Kidney (tissue), 14 donors: Measurements from ENCODE around the gene CAP1. TPM values are rescaled to one million over a fixed set of nuclear protein-coding genes. Genes with fewer than 3 reads are reported as not detected.
"Not testable (repeated sequence)": the region's sequence is repeated elsewhere in the genome, so short reads cannot be mapped to it uniquely, and the experiment has no call there.

Source experiments
- DNase-seq, 5 donors: peaks; one replicate each; pipeline ENCODE4 v3.0.0-alpha.2; 2013 to 2020
- FAIRE-seq: peaks from 2 replicates; lab custom pipeline; 2012; peaks lifted over from hg19 to GRCh38; lab: Jason Lieb, UNC
- H3K27ac ChIP-seq, 2 donors: one replicate each; pipeline ENCODE4 v1.7.0; 2013; ENCODE audit warnings: low read depth in 2 of 2, low read length in 2 of 2, inconsistent platforms in 1 of 2
- H3K27me3 ChIP-seq: one replicate; pipeline ENCODE4 v1.7.1; 2013; ENCODE audit warnings: low read length, inconsistent platforms; ENCODE audit not compliant: control insufficient read depth, insufficient read depth
- H3K36me3 ChIP-seq, 3 donors: one replicate each; pipeline versions ENCODE4 v1.7.0 to v1.7.1; 2013; ENCODE audit warnings: low read length in 3 of 3, control low read depth in 1 of 3, inconsistent platforms in 1 of 3; ENCODE audit not compliant: insufficient read depth in 3 of 3, control insufficient read depth in 2 of 3
- H3K4me1 ChIP-seq, 3 donors: one replicate each; pipeline versions ENCODE4 v1.7.0 to v1.7.1; 2013; ENCODE audit warnings: low read length in 3 of 3, inconsistent platforms in 1 of 3, low read depth in 1 of 3; ENCODE audit not compliant: control insufficient read depth in 2 of 3, insufficient read depth in 2 of 3
- H3K4me3 ChIP-seq, 3 donors: one replicate each; pipeline versions ENCODE4 v1.7.0 to v1.8.1; 2013; ENCODE audit warnings: low read length in 3 of 3, control low read depth in 1 of 3, inconsistent platforms in 1 of 3
- H3K9ac ChIP-seq, 3 donors: one replicate each; pipeline versions ENCODE4 v1.7.0 to v1.7.1; 2013; ENCODE audit warnings: low read length in 3 of 3, control low read depth in 1 of 3, inconsistent platforms in 1 of 3
- H3K9me3 ChIP-seq, 3 donors: one replicate each; pipeline versions ENCODE4 v1.7.0 to v1.7.1; 2013; ENCODE audit warnings: low read length in 3 of 3, control low read depth in 1 of 3, inconsistent platforms in 1 of 3; ENCODE audit not compliant: control insufficient read depth in 2 of 3, insufficient read depth in 1 of 3
- CTCF ChIP-seq: IDR thresholded peaks from 3 replicates; pipeline ENCODE4 v1.5.1; 2012; ENCODE audit warnings: mild to moderate bottlenecking, moderate library complexity, borderline replicate concordance; ENCODE audit not compliant: insufficient read depth; ENCODE audit errors: extremely low read depth
- intact Hi-C: fragments of 100-400 bp; cut with DNase I; formaldehyde crosslinking; loops from one replicate; pipeline ENCODE4 v1.11.1; 2022
- polyA plus RNA-seq: library from polyadenylated mRNA; stranded (reverse); fragments of 350-450 nt; fragmentation: Illumina TruSeq; extraction: RNeasy Lipid Tissue Mini Kit (QIAGEN cat#74804); gene quantifications from one replicate; pipeline ENCODE4 v1.2.3, GENCODE V29; 2014; ENCODE audit warnings: low read depth, low replicate concordance; ENCODE audit not compliant: insufficient read depth
- total RNA-seq: library from RNA; stranded (reverse); fragmentation: NEBNext Ultra II Directional; extraction: Animal tissue kit (Norgen Biotek cat#: 25700); gene quantifications from one replicate; pipeline ENCODE4 v1.2.1, GENCODE V29; 2021
- donor health status: control.
- donor health status: control.
- donor health status: control.
- donor health status: control.
- donor health status: control.
- donor health status: DM: yes; HTN: yes; CAD: no.
- donor health status: Normal renal cell carcinoma (clear cell type).

Gene CAP1
- total and polyA plus RNA-seq, 2 donors from 2014 or later, result 128 to 328 TPM

GRCh38 chr1:40003156-40004093 lies 37.1 kb upstream of the CAP1 start:
- no peak for DNase-seq
- H3K27me3 ChIP-seq, result no peaks in the 10 kb centered on the region
- no peak for TF ChIP-seq CTCF
- H3K4me1 ChIP-seq, result no peaks in the 10 kb centered on the region
- intact Hi-C loops, result no loop called here
- no peaks in the 10 kb centered on the region for H3K36me3 ChIP-seq
- FAIRE-seq, result no peak
- H3K9me3 ChIP-seq, result no peaks in the 10 kb centered on the region
- no peak overlapping the region for H3K9ac ChIP-seq
- no peak overlapping the region for H3K27ac ChIP-seq
- H3K4me3 ChIP-seq, result no peak overlapping the region

- no peak for TF ChIP-seq CTCF
- Histone ChIP-seq H3K9me3 (no peaks in the 10 kb centered on the region), H3K27ac (no peak overlapping the region), H3K4me3 (no peak overlapping the region), H3K9ac (no peak overlapping the region), H3K4me1 (no peaks in the 10 kb centered on the region), H3K27me3 (no peaks in the 10 kb centered on the region), H3K36me3 (no peaks in the 10 kb centered on the region)
- intact Hi-C loops, result no loop called here
- no peak for FAIRE-seq
- DNase-seq, result no peak
Observed at GRCh38 chr1:40004857-40005256, 35.7 kb upstream of the CAP1 start.

- DNase-seq, H3K36me3 ChIP-seq, FAIRE-seq, H3K4me3 ChIP-seq, H3K27ac ChIP-seq, intact Hi-C loops, H3K4me1 ChIP-seq, H3K9me3 ChIP-seq, H3K27me3 ChIP-seq, H3K9ac ChIP-seq: not testable (repeated sequence)
Observed at GRCh38 chr1:40007481-40008034, 33.0 kb upstream of the CAP1 start.

GRCh38 chr1:40011198-40011597 lies 29.3 kb upstream of the CAP1 start:
- H3K4me3 ChIP-seq, result no peak overlapping the region
- H3K36me3 ChIP-seq, result no peaks in the 10 kb centered on the region
- TF ChIP-seq CTCF, result no peak
- no peaks in the 10 kb centered on the region for H3K4me1 ChIP-seq
- H3K9me3 ChIP-seq, result no peaks in the 10 kb centered on the region
- H3K9ac ChIP-seq, result no peak overlapping the region
- H3K27ac ChIP-seq, result no peak overlapping the region
- no peak for FAIRE-seq
- no peaks in the 10 kb centered on the region for H3K27me3 ChIP-seq
- DNase-seq, result no peak
- intact Hi-C loops, result no loop called here
